Aorta (tissue), 5 donors: ENCODE measurements around the gene PRSS53. TPM values are rescaled to one million over a fixed set of nuclear protein-coding genes. Genes with fewer than 3 reads are reported as not detected.

Experiments used
- ATAC-seq: fragments of 200-7000 bp; cut with Tn5 transposase; one replicate; pipeline ENCODE4 v1.9.1; 2022; ENCODE audit warnings: moderate library complexity; ENCODE audit not compliant: low FRiP score
- DNase-seq, 2 donors: peaks; one replicate each; pipeline ENCODE4 v3.0.0-alpha.2; 2020
- H3K27ac ChIP-seq, 2 donors: one replicate each; pipeline ENCODE4 v1.5.1; 2013; ENCODE audit warnings: low read length in 2 of 2, mild to moderate bottlenecking in 2 of 2, moderate library complexity in 2 of 2, control low read depth in 1 of 2, inconsistent platforms in 1 of 2, low read depth in 1 of 2
- H3K27me3 ChIP-seq, 2 donors: one replicate each; pipeline ENCODE4 v1.6.1; 2013; ENCODE audit warnings: control low read depth in 1 of 2, low read length in 1 of 2, mild to moderate bottlenecking in 1 of 2, moderate library complexity in 1 of 2; ENCODE audit not compliant: insufficient read depth in 2 of 2, control insufficient read depth in 1 of 2
- H3K36me3 ChIP-seq, 2 donors: one replicate each; pipeline ENCODE4 v1.6.1; 2013; ENCODE audit warnings: control low read depth in 1 of 2, low read length in 1 of 2, mild to moderate bottlenecking in 1 of 2; ENCODE audit not compliant: insufficient read depth in 2 of 2, control insufficient read depth in 1 of 2
- H3K4me1 ChIP-seq, 2 donors: one replicate each; pipeline ENCODE4 v1.6.1; 2013; ENCODE audit warnings: low read length in 2 of 2, control low read depth in 1 of 2, mild to moderate bottlenecking in 1 of 2, moderate library complexity in 1 of 2; ENCODE audit not compliant: insufficient read depth in 2 of 2, control insufficient read depth in 1 of 2
- H3K4me3 ChIP-seq, 2 donors: one replicate each; pipeline ENCODE4 v1.5.1; 2013; ENCODE audit warnings: low read length in 2 of 2, control low read depth in 1 of 2, mild to moderate bottlenecking in 1 of 2
- H3K9me3 ChIP-seq: one replicate; pipeline ENCODE4 v1.6.1; 2013; ENCODE audit warnings: mild to moderate bottlenecking, low read length; ENCODE audit not compliant: control insufficient read depth
- WGBS, 2 donors: extraction: QIAGEN DNeasy Blood & Tissue Kit; methylation state at CpG; one replicate each; pipeline ENCODE4 v1.1.7; 2013; 5-methylcytosine and 5-hydroxymethylcytosine counted together
- intact Hi-C, 2 donors: fragments of 100-400 bp; cut with DNase I; formaldehyde crosslinking; loops; one replicate each; pipeline versions ENCODE4 v1.14.2 to v1.15.0; 2022
- polyA plus RNA-seq, 2 donors: library from polyadenylated mRNA; stranded (reverse); fragments of 200-250 nt; gene quantifications; one replicate each; pipeline ENCODE4 v1.2.3, GENCODE V29; 2013
- total RNA-seq, 2 donors: library from RNA; stranded (reverse); fragmentation: NEBNext Ultra II Directional; extraction: Animal tissue kit (Norgen Biotek cat#: 25700); gene quantifications; one replicate each; pipeline ENCODE4 v1.2.1, GENCODE V29; 2021
- donor health status: healthy with polysubstance abuse.
- donor health status: Bipolar disorder and iron deficiency.
- donor health status: DM: no; HTN: no; CAD: no.
- donor health status: DM: no; HTN: no; CAD: no.
- donor health status: DM: yes; HTN: yes; CAD: no.

The PRSS53 gene
- total and polyA plus RNA-seq, 4 donors = 2.4 to 12.9 (median 4.8) TPM

GRCh38 chr16:31083081-31083480 is 5.7 kb downstream of the PRSS53 start:
- H3K9me3 ChIP-seq = no peaks in the 10 kb centered on the region
- intact Hi-C loops = no loop called here
- no peak overlapping the region for H3K4me3 ChIP-seq
- no peaks in the 10 kb centered on the region for H3K27me3 ChIP-seq
- no peaks in the 10 kb centered on the region for H3K4me1 ChIP-seq
- H3K36me3 ChIP-seq = peaks cover 0 to 3% of the 10 kb centered on the region in 2 donors
- H3K27ac ChIP-seq = no peak overlapping the region
- no peak for DNase-seq
- WGBS, 2 donors = 69 to 72% methylated on average over 9 of the region's 9 CpGs
- no peak for ATAC-seq

GRCh38 chr16:31082368-31083045 is 6.2 kb downstream of the PRSS53 start:
- no peaks in the 10 kb centered on the region for H3K9me3 ChIP-seq
- WGBS, 2 donors = 68% methylated on average over 13 to 14 of the region's 14 CpGs
- no peak overlapping the region for H3K4me3 ChIP-seq
- intact Hi-C loops = no loop called here
- no peaks in the 10 kb centered on the region for H3K4me1 ChIP-seq
- no peak for ATAC-seq
- no peaks in the 10 kb centered on the region for H3K27me3 ChIP-seq
- no peak overlapping the region for H3K27ac ChIP-seq
- no peak for DNase-seq
- H3K36me3 ChIP-seq = peaks cover 0 to 3% of the 10 kb centered on the region in 2 donors

GRCh38 chr16:31081428-31082351 is 7.1 kb downstream of the PRSS53 start:
- H3K36me3 ChIP-seq = peaks cover 0 to 3% of the 10 kb centered on the region in 2 donors
- WGBS, 2 donors = 81 to 82% methylated on average over 26 of the region's 26 CpGs
- H3K4me1 ChIP-seq = no peaks in the 10 kb centered on the region
- H3K4me3 ChIP-seq = no peak overlapping the region
- intact Hi-C loops = no loop called here
- H3K9me3 ChIP-seq = no peaks in the 10 kb centered on the region
- no peaks in the 10 kb centered on the region for H3K27me3 ChIP-seq
- ATAC-seq (no peak), DNase-seq (peak in 1 of 2 donors; percentile 69)
- no peak overlapping the region for H3K27ac ChIP-seq

DNA sequence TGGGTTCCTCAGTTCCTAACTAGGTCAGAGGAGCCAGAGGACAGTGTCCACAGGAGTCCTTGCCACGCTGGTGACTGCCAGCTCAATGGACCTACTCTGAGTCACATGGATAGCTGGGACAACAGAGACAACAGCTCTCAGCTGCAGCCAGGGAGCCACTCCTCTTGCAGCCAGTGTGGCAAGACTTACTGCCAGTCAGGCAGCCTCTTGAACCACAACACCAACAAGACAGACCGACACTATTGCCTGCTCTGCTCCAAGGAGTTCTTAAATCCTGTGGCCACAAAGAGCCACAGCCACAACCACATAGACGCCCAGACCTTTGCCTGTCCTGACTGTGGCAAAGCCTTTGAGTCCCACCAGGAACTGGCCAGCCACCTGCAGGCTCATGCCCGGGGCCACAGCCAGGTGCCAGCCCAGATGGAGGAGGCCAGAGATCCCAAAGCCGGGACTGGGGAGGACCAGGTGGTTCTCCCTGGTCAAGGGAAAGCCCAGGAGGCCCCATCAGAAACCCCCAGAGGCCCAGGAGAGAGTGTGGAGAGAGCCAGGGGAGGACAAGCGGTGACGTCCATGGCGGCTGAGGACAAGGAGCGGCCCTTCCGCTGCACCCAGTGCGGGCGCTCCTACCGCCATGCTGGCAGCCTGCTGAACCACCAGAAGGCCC is 7.9 kb downstream of the PRSS53 start:
- H3K36me3 ChIP-seq = peaks cover 0 to 3% of the 10 kb centered on the region in 2 donors
- ATAC-seq = no peak

DNA sequence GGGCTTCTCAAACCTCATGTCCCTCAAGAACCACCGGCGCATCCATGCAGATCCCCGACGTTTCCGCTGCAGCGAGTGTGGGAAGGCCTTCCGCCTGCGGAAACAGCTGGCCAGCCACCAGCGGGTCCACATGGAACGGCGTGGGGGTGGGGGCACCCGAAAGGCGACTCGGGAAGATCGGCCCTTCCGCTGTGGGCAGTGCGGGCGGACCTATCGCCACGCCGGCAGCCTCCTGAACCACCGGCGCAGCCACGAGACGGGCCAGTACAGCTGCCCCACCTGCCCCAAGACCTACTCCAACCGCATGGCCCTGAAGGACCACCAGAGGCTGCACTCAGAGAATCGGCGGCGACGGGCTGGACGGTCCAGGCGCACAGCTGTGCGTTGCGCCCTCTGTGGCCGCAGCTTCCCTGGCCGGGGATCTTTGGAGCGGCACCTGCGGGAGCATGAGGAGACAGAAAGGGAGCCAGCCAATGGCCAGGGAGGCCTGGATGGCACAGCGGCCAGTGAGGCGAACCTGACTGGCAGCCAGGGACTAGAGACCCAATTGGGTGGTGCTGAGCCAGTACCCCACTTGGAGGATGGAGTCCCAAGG is 8.6 kb downstream of the PRSS53 start:
- peak in 1 of 2 donors; percentile 73 for DNase-seq
- WGBS, 2 donors = 96% methylated on average over 39 to 40 of the region's 40 CpGs
- intact Hi-C loops = no loop called here
- peak; percentile 4 for ATAC-seq
- no peaks in the 10 kb centered on the region for H3K27me3 ChIP-seq
- H3K4me3 ChIP-seq = no peak overlapping the region
- H3K27ac ChIP-seq = no peak overlapping the region
- H3K9me3 ChIP-seq = no peaks in the 10 kb centered on the region
- peaks cover 0 to 3% of the 10 kb centered on the region in 2 donors for H3K36me3 ChIP-seq
- no peaks in the 10 kb centered on the region for H3K4me1 ChIP-seq

More for the DNA sequence above, 7.9 kb downstream of the PRSS53 start:
- Histone ChIP-seq H3K9me3 (no peaks in the 10 kb centered on the region), H3K4me3 (no peak overlapping the region), H3K27ac (no peak overlapping the region), H3K27me3 (no peaks in the 10 kb centered on the region), H3K4me1 (no peaks in the 10 kb centered on the region)
- WGBS, 2 donors = 93% methylated on average over 13 of the region's 13 CpGs
- DNase-seq = no peak
- intact Hi-C loops = no loop called here

GRCh38 chr16:31079342-31079944 is 9.3 kb downstream of the PRSS53 start:
- peaks cover 0 to 3% of the 10 kb centered on the region in 2 donors for H3K36me3 ChIP-seq
- H3K27me3 ChIP-seq = no peaks in the 10 kb centered on the region
- intact Hi-C loops = loop anchor here in 1 of 2 donors (10.0 kb wide), 2 partner anchors 95 to 125 kb away; partner anchors contain the start of genes HSD3B7 and SETD1A
- 87 to 91% methylated on average over 13 of the region's 13 CpGs for WGBS, 2 donors
- ATAC-seq (no peak), DNase-seq (no peak)
- no peak overlapping the region for H3K27ac ChIP-seq
- no peaks in the 10 kb centered on the region for H3K9me3 ChIP-seq
- no peak overlapping the region for H3K4me3 ChIP-seq
- H3K4me1 ChIP-seq = no peaks in the 10 kb centered on the region

- DNase-seq (no peak), ATAC-seq (no peak)
- Histone ChIP-seq H3K27ac (no peak overlapping the region), H3K4me3 (no peak overlapping the region), H3K4me1 (no peaks in the 10 kb centered on the region), H3K27me3 (no peaks in the 10 kb centered on the region), H3K36me3 (peaks cover 0 to 3% of the 10 kb centered on the region in 2 donors), H3K9me3 (no peaks in the 10 kb centered on the region)
- intact Hi-C loops = loop anchor here in 1 of 2 donors (10.0 kb wide), 2 partner anchors 94 to 124 kb away; partner anchors contain the start of genes HSD3B7 and SETD1A
- 95 to 96% methylated on average over 15 of the region's 15 CpGs for WGBS, 2 donors
These were observed 10.0 kb downstream of the PRSS53 start for GRCh38 chr16:31078597-31079341.
